Astrocyte of the cerebellum (primary cell): ENCODE measurements around the gene ELP1.

Experiments used
- DNase-seq: peaks from one replicate; pipeline ENCODE4 v3.0.0-alpha.2; 2011; ENCODE audit warnings: low read depth
- H3K4me3 ChIP-seq: 2 replicates; pipeline ENCODE4 v1.5.1; 2011; ENCODE audit warnings: mild to moderate bottlenecking, low read depth, low read length, moderate library complexity
- CTCF ChIP-seq: IDR thresholded peaks from 2 replicates; pipeline ENCODE4 v1.5.1; 2012; ENCODE audit warnings: low read length, low read depth, moderate library complexity, mild to moderate bottlenecking; ENCODE audit errors: missing control alignments
- in situ Hi-C: cut with HindIII; loops from 2 replicates; pipeline ENCODE4 v1.10.0; 2017; ENCODE audit warnings: low sequenced_read_pairs

Gene ELP1

GRCh38 chr9:108876425-108876824 lies 57.5 kb downstream of the ELP1 start:
- H3K4me3 ChIP-seq = no peak overlapping the region
- DNase-seq = no peak
- in situ Hi-C loops = no loop called here
- no peak for TF ChIP-seq CTCF

GRCh38 chr9:108874058-108874788 lies 59.7 kb downstream of the ELP1 start:
- no peak for DNase-seq
- TF ChIP-seq CTCF = no peak
- in situ Hi-C loops = no loop called here
- no peak overlapping the region for H3K4me3 ChIP-seq

- in situ Hi-C loops = no loop called here
- no peak for DNase-seq
- no peak for TF ChIP-seq CTCF
- no peak overlapping the region for H3K4me3 ChIP-seq
Observed at GRCh38 chr9:108869092-108869725, 64.7 kb downstream of the ELP1 start.

GRCh38 chr9:108867829-108868228 lies 66.1 kb downstream of the ELP1 start:
- TF ChIP-seq CTCF = no peak
- no peak for DNase-seq
- in situ Hi-C loops = no loop called here
- H3K4me3 ChIP-seq = no peak overlapping the region

GRCh38 chr9:108867116-108867515 lies 66.8 kb downstream of the ELP1 start:
- H3K4me3 ChIP-seq = no peak overlapping the region
- TF ChIP-seq CTCF = no peak

GRCh38 chr9:108866001-108866420 lies 67.9 kb downstream of the ELP1 start:
- no peak for DNase-seq
- TF ChIP-seq CTCF = no peak
- in situ Hi-C loops = no loop called here
- no peak overlapping the region for H3K4me3 ChIP-seq

More at GRCh38 chr9:108867116-108867515, 66.8 kb downstream of the ELP1 start:
- DNase-seq = no peak
- in situ Hi-C loops = no loop called here
